CD8-positive, alpha-beta memory T cell (primary cell): ENCODE data around the gene RGS7. TPM values are rescaled to one million over a fixed set of nuclear protein-coding genes. Genes with fewer than 3 reads are reported as not detected.

Experiments
- CTCF ChIA-PET: fragments of 350-600 bp; sonication (Branson Sonifier 250); formaldehyde crosslinking; loops from one replicate; lab custom pipeline; 2021; ENCODE audit warnings: antibody characterized with exemption; lab: Charles Lee
- POLR2A ChIA-PET: fragments of 350-600 bp; sonication (Branson Sonifier 250); formaldehyde crosslinking; loops from one replicate; lab custom pipeline; 2021; ENCODE audit warnings: antibody characterized with exemption; lab: Charles Lee
- DNase-seq, 5 donors: peaks; one replicate each; pipeline versions ENCODE4 v3.0.0 to v3.0.0-alpha.2; 2020 to 2022; ENCODE audit warnings: mixed read lengths in 1 of 5
- H3K27ac ChIP-seq: one replicate; pipeline ENCODE4 v1.7.0; 2013; ENCODE audit warnings: low read depth, mild to moderate bottlenecking, low read length, moderate library complexity
- H3K27me3 ChIP-seq: 2 replicates; pipeline ENCODE4 v1.7.0; 2013; ENCODE audit warnings: low read length, mild to moderate bottlenecking; ENCODE audit not compliant: insufficient read depth, poor library complexity, severe bottlenecking
- H3K36me3 ChIP-seq: 2 replicates; pipeline ENCODE4 v1.7.0; 2013; ENCODE audit warnings: mild to moderate bottlenecking, low read length, moderate library complexity; ENCODE audit not compliant: insufficient read depth
- H3K4me1 ChIP-seq: 2 replicates; pipeline ENCODE4 v1.7.0; 2013; ENCODE audit warnings: mild to moderate bottlenecking, low read length, moderate library complexity; ENCODE audit not compliant: insufficient read depth
- H3K4me3 ChIP-seq: 2 replicates; pipeline ENCODE4 v1.7.0; 2013; ENCODE audit warnings: mild to moderate bottlenecking, low read length
- H3K9me3 ChIP-seq: 2 replicates; pipeline ENCODE4 v1.7.0; 2013; ENCODE audit warnings: mild to moderate bottlenecking, low read length
- H3K27ac Mint-ChIP-seq, 8 donors: one replicate each; pipeline ENCODE4 v1.8.0; 2020 to 2021; ENCODE audit warnings: mixed read lengths in 8 of 8, mild to moderate bottlenecking in 6 of 8, inconsistent platforms in 3 of 8, moderate library complexity in 3 of 8
- H3K27me3 Mint-ChIP-seq, 2 donors: one replicate each; pipeline ENCODE4 v1.8.0; 2020 to 2021; ENCODE audit warnings: mixed read lengths in 2 of 2, mild to moderate bottlenecking in 1 of 2, moderate library complexity in 1 of 2
- H3K36me3 Mint-ChIP-seq, 3 donors: one replicate each; pipeline ENCODE4 v1.8.0; 2020 to 2021; ENCODE audit warnings: mixed read lengths in 3 of 3, inconsistent platforms in 1 of 3, mild to moderate bottlenecking in 1 of 3
- H3K4me1 Mint-ChIP-seq, 3 donors: one replicate each; pipeline ENCODE4 v1.8.0; 2020 to 2021; ENCODE audit warnings: mixed read lengths in 3 of 3, inconsistent platforms in 1 of 3, mild to moderate bottlenecking in 1 of 3
- H3K4me3 Mint-ChIP-seq, 7 donors: one replicate each; pipeline ENCODE4 v1.8.0; 2020 to 2021; ENCODE audit warnings: mixed read lengths in 7 of 7, mild to moderate bottlenecking in 6 of 7, moderate library complexity in 4 of 7, inconsistent platforms in 2 of 7
- H3K9me3 Mint-ChIP-seq, 5 donors: one replicate each; pipeline ENCODE4 v1.8.0; 2020 to 2022; ENCODE audit warnings: mixed read lengths in 5 of 5, mild to moderate bottlenecking in 3 of 5, moderate library complexity in 2 of 5, inconsistent platforms in 1 of 5
- polyA plus RNA-seq: library from polyadenylated mRNA; unstranded; fragments of 300-500 nt; fragmentation: Illumina TruSeq; gene quantifications from one replicate; pipeline ENCODE4 v1.2.3, GENCODE V29; 2021
- total RNA-seq, 2 experiments: library from RNA; stranded (reverse); gene quantifications; one replicate each; pipeline ENCODE4 v1.2.3, GENCODE V29; 2021

RGS7 gene
- total and polyA plus RNA-seq, 3 experiments from 2014 or later: not detected

DNA sequence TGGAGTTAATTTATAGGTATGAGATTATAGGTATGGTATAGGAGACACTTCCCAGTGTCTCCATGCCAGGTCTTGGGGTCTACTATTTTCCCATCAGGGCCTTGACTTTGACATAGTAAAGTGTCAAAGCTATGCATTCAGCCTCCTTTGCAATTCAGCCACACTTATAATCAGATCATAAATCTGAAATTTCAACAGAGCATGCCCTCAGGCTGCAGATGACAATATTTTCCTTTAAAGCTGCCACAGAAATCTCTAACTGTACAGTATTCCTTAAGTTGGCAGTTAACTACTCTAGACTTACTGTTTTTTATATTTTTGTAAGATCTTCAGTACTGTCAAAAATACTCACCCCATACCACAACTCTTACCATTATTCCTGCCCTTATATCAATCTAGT is 30.2 kb upstream of the RGS7 start:
- Mint-ChIP-seq H3K9me3 (peaks cover 0 to 2% (median 0%) of the 10 kb centered on the region in 5 donors), H3K27me3 (no peaks in the 10 kb centered on the region), H3K36me3 (no peaks in the 10 kb centered on the region), H3K27ac (no peak overlapping the region), H3K4me1 (no peaks in the 10 kb centered on the region), H3K4me3 (no peak overlapping the region)
- Histone ChIP-seq H3K27me3 (no peaks in the 10 kb centered on the region), H3K9me3 (no peaks in the 10 kb centered on the region), H3K27ac (no peak overlapping the region), H3K4me1 (no peaks in the 10 kb centered on the region), H3K4me3 (no peak overlapping the region), H3K36me3 (no peaks in the 10 kb centered on the region)
- ChIA-PET CTCF (no interaction called here), POLR2A (no interaction called here)
- DNase-seq: no peak

DNA sequence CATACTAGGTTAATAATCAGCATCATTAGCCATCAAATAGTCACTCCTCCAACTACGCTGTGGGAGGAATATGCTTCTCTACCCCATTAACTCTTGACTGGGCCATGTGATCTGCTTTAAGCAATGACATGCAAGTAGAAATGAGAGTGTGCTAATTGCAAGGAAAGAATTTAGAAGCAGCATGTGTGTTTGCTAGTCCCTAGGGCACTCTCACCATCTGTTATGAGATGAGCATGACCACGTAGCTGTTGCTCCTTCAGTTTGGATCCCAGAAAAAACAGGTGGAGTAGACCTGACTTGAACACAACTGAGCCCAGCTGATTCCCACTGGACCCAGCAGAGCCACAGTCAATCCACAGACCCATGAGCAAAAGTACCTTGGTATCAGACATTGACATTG is 19.7 kb upstream of the RGS7 start:
- Histone ChIP-seq H3K27me3 (no peaks in the 10 kb centered on the region), H3K9me3 (no peaks in the 10 kb centered on the region), H3K4me3 (no peak overlapping the region), H3K36me3 (no peaks in the 10 kb centered on the region), H3K27ac (no peak overlapping the region), H3K4me1 (no peaks in the 10 kb centered on the region)
- H3K9me3 Mint-ChIP-seq: peaks cover 0 to 9% (median 5%) of the 10 kb centered on the region in 5 donors
- ChIA-PET CTCF (no interaction called here), POLR2A (no interaction called here)
- H3K27ac Mint-ChIP-seq: no peak overlapping the region
- H3K4me3 Mint-ChIP-seq: no peak overlapping the region
- no peaks in the 10 kb centered on the region for H3K27me3 Mint-ChIP-seq
- no peaks in the 10 kb centered on the region for H3K4me1 Mint-ChIP-seq
- no peaks in the 10 kb centered on the region for H3K36me3 Mint-ChIP-seq
- no peak for DNase-seq

DNA sequence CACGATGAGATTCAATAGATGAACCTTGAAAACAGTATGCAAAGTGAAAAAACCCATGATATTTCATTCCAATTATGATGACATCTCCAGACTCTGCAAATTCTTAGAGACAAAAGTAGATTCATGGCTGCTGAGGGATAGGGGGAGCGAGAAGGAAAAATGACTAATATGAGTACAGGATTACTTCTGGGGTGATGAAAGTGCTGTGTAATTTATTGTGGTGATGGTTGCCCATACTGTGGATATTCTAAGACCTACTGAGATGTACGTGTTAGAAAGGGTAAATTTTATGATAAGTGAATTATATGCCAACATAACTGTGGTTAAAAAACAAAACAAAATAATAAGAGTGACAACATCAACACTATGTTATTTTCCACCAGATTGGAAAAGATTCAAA is 18.9 kb upstream of the RGS7 start:
- Mint-ChIP-seq H3K9me3 (peaks cover 0 to 9% (median 5%) of the 10 kb centered on the region in 5 donors), H3K36me3 (no peaks in the 10 kb centered on the region), H3K27me3 (no peaks in the 10 kb centered on the region), H3K27ac (no peak overlapping the region), H3K4me1 (no peaks in the 10 kb centered on the region), H3K4me3 (no peak overlapping the region)
- H3K36me3 ChIP-seq: no peaks in the 10 kb centered on the region
- no peak for DNase-seq
- CTCF ChIA-PET: no interaction called here
- no peak overlapping the region for H3K27ac ChIP-seq
- POLR2A ChIA-PET: no interaction called here
- no peaks in the 10 kb centered on the region for H3K4me1 ChIP-seq
- H3K27me3 ChIP-seq: no peaks in the 10 kb centered on the region
- no peak overlapping the region for H3K4me3 ChIP-seq
- H3K9me3 ChIP-seq: no peaks in the 10 kb centered on the region

DNA sequence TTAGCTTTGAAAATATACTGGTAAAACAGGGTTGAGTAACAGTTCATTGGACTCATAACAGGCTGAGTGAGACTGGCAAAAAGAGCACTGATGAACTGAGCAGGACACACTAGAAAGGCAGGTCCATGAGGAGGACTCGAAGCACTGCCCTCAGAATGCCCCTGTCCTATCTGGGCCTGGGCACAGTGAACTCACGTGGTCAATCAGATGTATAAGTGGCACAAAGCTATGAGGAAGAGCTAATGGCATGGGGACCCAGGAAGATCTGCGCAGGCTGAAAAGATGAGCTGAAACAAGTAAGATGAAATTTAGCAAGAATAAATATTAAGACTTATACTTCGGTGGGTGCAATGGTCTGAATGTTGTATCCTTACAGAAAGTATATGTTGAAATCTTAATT is 9.2 kb upstream of the RGS7 start:
- Mint-ChIP-seq H3K4me3 (no peak overlapping the region), H3K36me3 (no peaks in the 10 kb centered on the region), H3K9me3 (peaks cover 0 to 8% (median 5%) of the 10 kb centered on the region in 5 donors), H3K27me3 (peaks cover 0 to 3% of the 10 kb centered on the region in 2 donors), H3K27ac (no peak overlapping the region), H3K4me1 (no peaks in the 10 kb centered on the region)
- H3K36me3 ChIP-seq: no peaks in the 10 kb centered on the region
- ChIA-PET CTCF (no interaction called here), POLR2A (no interaction called here)
- H3K27ac ChIP-seq: no peak overlapping the region
- H3K9me3 ChIP-seq: no peaks in the 10 kb centered on the region
- H3K4me3 ChIP-seq: no peak overlapping the region
- H3K27me3 ChIP-seq: no peaks in the 10 kb centered on the region
- H3K4me1 ChIP-seq: no peaks in the 10 kb centered on the region
- no peak for DNase-seq

DNA sequence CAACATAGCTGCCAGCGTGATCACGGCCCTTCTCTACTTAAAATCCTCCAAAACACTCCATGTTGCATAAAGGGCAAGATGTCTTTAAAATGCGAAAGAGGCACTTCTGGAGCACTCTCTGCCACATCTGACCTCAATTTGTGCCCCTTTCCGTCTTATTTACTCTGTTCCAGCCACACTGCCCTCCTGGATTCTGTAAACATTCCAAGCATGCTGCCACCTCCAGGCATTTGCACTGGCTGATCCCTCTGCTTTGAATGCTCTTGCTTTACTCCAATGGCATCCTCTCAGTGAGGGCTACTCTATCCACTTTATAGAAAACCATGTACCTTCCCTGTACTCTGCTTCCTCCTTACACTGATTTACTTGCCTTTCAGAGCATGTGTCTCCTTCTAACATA is 5.3 kb upstream of the RGS7 start:
- Histone ChIP-seq H3K4me1 (no peaks in the 10 kb centered on the region), H3K36me3 (no peaks in the 10 kb centered on the region), H3K9me3 (no peaks in the 10 kb centered on the region), H3K27ac (no peak overlapping the region), H3K27me3 (no peaks in the 10 kb centered on the region), H3K4me3 (no peak overlapping the region)
- Mint-ChIP-seq H3K9me3 (peaks cover 4 to 8% (median 5%) of the 10 kb centered on the region in 5 donors), H3K27me3 (peaks cover 18 to 27% of the 10 kb centered on the region in 2 donors), H3K4me3 (no peak overlapping the region), H3K27ac (no peak overlapping the region), H3K36me3 (no peaks in the 10 kb centered on the region), H3K4me1 (peaks cover 0 to 5% (median 4%) of the 10 kb centered on the region in 3 donors)
- ChIA-PET POLR2A (no interaction called here), CTCF (no interaction called here)
- no peak for DNase-seq

DNA sequence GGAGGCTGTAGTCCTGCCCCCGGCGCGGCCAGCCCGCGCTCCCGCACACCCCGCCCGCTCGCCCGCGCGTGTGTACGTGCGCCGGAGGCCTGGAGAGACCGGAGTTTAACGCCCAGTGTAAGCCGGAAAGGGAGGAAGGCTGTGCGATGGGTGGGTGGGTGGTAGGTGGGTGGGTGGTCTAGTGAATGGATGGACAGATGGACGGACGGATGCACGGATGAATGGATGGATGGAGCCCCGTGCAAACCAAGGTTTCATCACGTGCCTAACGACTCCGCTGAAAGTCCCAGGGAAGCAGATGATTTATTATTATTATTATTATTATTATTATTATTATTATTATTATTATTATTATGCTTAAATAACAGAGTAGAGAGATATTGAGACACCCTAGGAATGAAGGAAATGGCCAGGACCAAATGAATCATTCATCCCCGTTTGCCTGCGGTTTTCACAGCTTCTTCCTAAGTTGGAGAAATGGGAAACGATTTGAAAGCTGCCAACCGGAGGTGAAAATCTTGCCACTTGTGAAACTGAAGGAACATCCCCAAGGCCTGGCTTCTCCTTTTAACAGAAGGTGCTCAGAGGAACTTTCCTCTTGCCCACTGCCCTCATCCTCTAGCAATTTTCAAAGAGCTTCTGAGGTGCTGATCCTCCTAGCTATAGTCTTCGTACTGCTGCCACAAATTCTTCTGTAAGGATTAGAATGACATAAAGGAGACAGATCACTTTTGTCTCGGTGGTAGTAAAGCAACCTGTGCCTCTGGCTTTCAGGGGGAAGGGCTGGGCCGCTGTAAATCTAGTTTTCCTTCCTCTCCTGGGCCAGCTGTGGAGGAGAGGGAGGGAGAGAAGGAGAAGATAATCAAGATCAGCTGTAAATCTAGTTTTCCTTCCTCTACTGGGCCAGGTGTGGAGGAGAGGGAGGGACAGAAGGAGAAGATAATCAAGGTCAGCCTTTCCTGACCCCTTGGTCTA is 648 bp upstream of the RGS7 start:
- peak overlapping the region in 3 of 7 donors; percentile 27 to 52 (median 35) for H3K4me3 Mint-ChIP-seq
- H3K4me1 Mint-ChIP-seq: peaks cover 2 to 9% (median 4%) of the 10 kb centered on the region in 3 donors
- H3K4me1 ChIP-seq: no peaks in the 10 kb centered on the region
- H3K27me3 Mint-ChIP-seq: peaks cover 24 to 42% of the 10 kb centered on the region in 2 donors
- H3K36me3 ChIP-seq: no peaks in the 10 kb centered on the region
- H3K27me3 ChIP-seq: no peaks in the 10 kb centered on the region
- H3K36me3 Mint-ChIP-seq: no peaks in the 10 kb centered on the region
- H3K27ac ChIP-seq: no peak overlapping the region
- H3K4me3 ChIP-seq: no peak overlapping the region
- POLR2A ChIA-PET: no interaction called here
- peaks cover 0 to 7% (median 3%) of the 10 kb centered on the region in 5 donors for H3K9me3 Mint-ChIP-seq
- peak overlapping the region in 1 of 8 donors; percentile 12 for H3K27ac Mint-ChIP-seq
- CTCF ChIA-PET: no interaction called here
- H3K9me3 ChIP-seq: no peaks in the 10 kb centered on the region
- no peak for DNase-seq

DNA sequence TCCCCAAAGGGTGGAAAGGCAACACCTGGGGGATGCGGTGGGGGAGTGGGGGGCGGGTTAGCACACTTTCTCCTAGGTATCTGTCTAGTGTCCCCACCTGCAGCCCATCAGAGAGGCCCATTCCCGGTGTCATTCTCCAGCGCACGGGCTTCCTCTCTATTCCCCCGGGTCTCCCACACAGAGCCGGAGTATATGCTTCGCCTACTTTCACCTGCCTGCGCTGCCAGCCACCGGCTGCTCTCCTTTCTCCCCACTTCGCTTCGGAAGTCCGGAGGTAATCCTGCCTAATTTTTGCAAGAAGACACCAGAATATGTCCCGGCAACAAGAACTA is 852 bp downstream of the RGS7 start:
- peak overlapping the region in 3 of 7 donors; percentile 10 to 41 (median 32) for H3K4me3 Mint-ChIP-seq
- H3K27me3 ChIP-seq: no peaks in the 10 kb centered on the region
- no peak overlapping the region for H3K27ac ChIP-seq
- no peak for DNase-seq
- no peak overlapping the region for H3K4me3 ChIP-seq
- ChIA-PET CTCF (no interaction called here), POLR2A (no interaction called here)
- H3K36me3 ChIP-seq: no peaks in the 10 kb centered on the region
- peaks cover 2 to 9% (median 4%) of the 10 kb centered on the region in 3 donors for H3K4me1 Mint-ChIP-seq
- H3K9me3 Mint-ChIP-seq: peaks cover 0 to 7% (median 2%) of the 10 kb centered on the region in 5 donors
- no peak overlapping the region for H3K27ac Mint-ChIP-seq
- peaks cover 23 to 42% of the 10 kb centered on the region in 2 donors for H3K27me3 Mint-ChIP-seq
- no peaks in the 10 kb centered on the region for H3K4me1 ChIP-seq
- no peaks in the 10 kb centered on the region for H3K36me3 Mint-ChIP-seq
- H3K9me3 ChIP-seq: no peaks in the 10 kb centered on the region

DNA sequence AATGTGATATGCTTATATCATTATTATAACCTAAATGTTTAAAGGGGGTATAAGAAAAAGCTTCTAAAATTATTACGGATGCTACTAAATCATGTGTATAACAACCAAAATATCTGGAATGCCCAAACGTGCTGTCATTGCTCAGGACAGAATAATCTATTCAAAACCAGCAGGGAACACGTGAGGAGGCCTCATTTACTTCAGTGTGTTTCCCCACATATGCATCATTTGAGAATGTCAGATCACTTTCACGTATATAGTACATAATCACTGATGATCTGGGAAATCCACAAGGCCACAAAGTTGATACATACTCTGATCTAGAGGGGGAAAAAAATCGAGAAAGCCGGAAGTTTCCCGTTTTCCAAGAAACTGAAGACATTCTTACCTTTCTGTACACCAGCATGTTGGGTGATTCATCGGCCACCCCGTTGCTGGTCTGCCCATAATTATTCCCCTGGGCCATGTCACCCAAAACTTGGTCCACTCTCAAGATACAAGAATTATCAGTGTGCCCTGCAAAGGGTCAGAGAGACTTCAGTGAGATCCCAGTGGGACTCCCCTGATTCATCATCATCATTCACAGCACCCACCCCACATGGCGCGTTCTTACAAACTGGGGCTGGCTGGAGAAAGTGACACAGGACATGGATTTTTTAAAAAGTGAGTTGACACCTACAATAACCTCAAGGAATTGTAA is 1.5 kb downstream of the RGS7 start:
- Histone ChIP-seq H3K4me1 (no peaks in the 10 kb centered on the region), H3K27me3 (no peaks in the 10 kb centered on the region), H3K9me3 (no peaks in the 10 kb centered on the region), H3K4me3 (no peak overlapping the region), H3K36me3 (no peaks in the 10 kb centered on the region), H3K27ac (no peak overlapping the region)
- no peak for DNase-seq
- ChIA-PET POLR2A (no interaction called here), CTCF (no interaction called here)
- H3K27ac Mint-ChIP-seq: no peak overlapping the region
- no peaks in the 10 kb centered on the region for H3K36me3 Mint-ChIP-seq
- peaks cover 2 to 9% (median 4%) of the 10 kb centered on the region in 3 donors for H3K4me1 Mint-ChIP-seq
- H3K4me3 Mint-ChIP-seq: peak overlapping the region in 3 of 7 donors; percentile 34 to 53 (median 36)
- H3K9me3 Mint-ChIP-seq: peaks cover 0 to 7% (median 2%) of the 10 kb centered on the region in 5 donors
- H3K27me3 Mint-ChIP-seq: peaks cover 23 to 40% of the 10 kb centered on the region in 2 donors
